Measurements from ENCODE around the gene SPTBN4.
"Not testable (repeated sequence)": the region's sequence is repeated elsewhere in the genome, so short reads cannot be mapped to it uniquely, and the experiment has no call there.

Gene SPTBN4

GRCh38 chr19:40446263-40446784, 20.5 kb upstream of the SPTBN4 start:
- in situ Hi-C loops (cut with MboI; ENCODE audit: low pct_unique_long_range_greater_than_20kb, low sequenced_read_pairs, unreplicated experiment), result no loop called here
- no peak for DNase-seq (ENCODE audit: low spot score)

GRCh38 chr19:40449506-40449905, 17.3 kb upstream of the SPTBN4 start:
- TF ChIP-seq CTCF (IDR thresholded peaks at IDR 0.05; ENCODE audit: extremely low read depth, insufficient read depth, missing control alignments), result no peak
- no peak for DNase-seq (ENCODE audit: low spot score)
- in situ Hi-C loops (cut with MboI; ENCODE audit: low pct_unique_long_range_greater_than_20kb, low sequenced_read_pairs, unreplicated experiment), result no loop called here

More at GRCh38 chr19:40446263-40446784, 20.5 kb upstream of the SPTBN4 start:
- no peak for TF ChIP-seq CTCF (IDR thresholded peaks at IDR 0.05; ENCODE audit: extremely low read depth, insufficient read depth, missing control alignments)

- in situ Hi-C loops (cut with MboI; ENCODE audit: low pct_unique_long_range_greater_than_20kb, low sequenced_read_pairs, unreplicated experiment), result no loop called here
- DNase-seq (ENCODE audit: low spot score), result no peak
- no peak for TF ChIP-seq CTCF (IDR thresholded peaks at IDR 0.05; ENCODE audit: extremely low read depth, insufficient read depth, missing control alignments)
These were observed 16.1 kb upstream of the SPTBN4 start for GRCh38 chr19:40450664-40451063.

GRCh38 chr19:40452016-40452415, 14.8 kb upstream of the SPTBN4 start:
- TF ChIP-seq CTCF (IDR thresholded peaks at IDR 0.05; ENCODE audit: extremely low read depth, insufficient read depth, missing control alignments), result no peak
- in situ Hi-C loops (cut with MboI; ENCODE audit: low pct_unique_long_range_greater_than_20kb, low sequenced_read_pairs, unreplicated experiment), result no loop called here
- DNase-seq (ENCODE audit: low spot score), result no peak

- no peak for TF ChIP-seq CTCF (IDR thresholded peaks at IDR 0.05; ENCODE audit: extremely low read depth, insufficient read depth, missing control alignments)
- DNase-seq (ENCODE audit: low spot score), result no peak
- in situ Hi-C loops (cut with MboI; ENCODE audit: low pct_unique_long_range_greater_than_20kb, low sequenced_read_pairs, unreplicated experiment), result no loop called here
These were observed 13.6 kb upstream of the SPTBN4 start for GRCh38 chr19:40453151-40453735.

- DNase-seq (ENCODE audit: low spot score); in situ Hi-C loops (cut with MboI; ENCODE audit: low pct_unique_long_range_greater_than_20kb, low sequenced_read_pairs, unreplicated experiment): not testable (repeated sequence)
These were observed 12.9 kb upstream of the SPTBN4 start for GRCh38 chr19:40453943-40454342.

- in situ Hi-C loops (cut with MboI; ENCODE audit: low pct_unique_long_range_greater_than_20kb, low sequenced_read_pairs, unreplicated experiment), result no loop called here
- no peak for TF ChIP-seq CTCF (IDR thresholded peaks at IDR 0.05; ENCODE audit: extremely low read depth, insufficient read depth, missing control alignments)
- no peak for DNase-seq (ENCODE audit: low spot score)
These were observed 9.8 kb upstream of the SPTBN4 start for GRCh38 chr19:40457048-40457447.
